Nephron (organoid): ENCODE results near the gene DEDD2.

Experiments
- H3K27ac Mint-ChIP-seq, 3 experiments: 2 replicates each; pipeline ENCODE4 v1.8.0; 2020; ENCODE audit warnings: mixed read lengths in 3 of 3, mild to moderate bottlenecking in 2 of 3, moderate library complexity in 1 of 3
- H3K27me3 Mint-ChIP-seq: 2 replicates; pipeline ENCODE4 v1.8.0; 2021; ENCODE audit warnings: low read depth, mild to moderate bottlenecking, moderate library complexity, mixed read lengths
- H3K36me3 Mint-ChIP-seq: 2 replicates; pipeline ENCODE4 v1.8.0; 2020; ENCODE audit warnings: low read depth, mixed read lengths
- H3K4me1 Mint-ChIP-seq: 2 replicates; pipeline ENCODE4 v1.8.0; 2020; ENCODE audit warnings: mixed read lengths
- H3K4me3 Mint-ChIP-seq, 3 experiments: 2 replicates each; pipeline ENCODE4 v1.8.0; 2020; ENCODE audit warnings: mild to moderate bottlenecking in 3 of 3, mixed read lengths in 3 of 3, moderate library complexity in 2 of 3
- H3K9me3 Mint-ChIP-seq: 2 replicates; pipeline ENCODE4 v1.8.0; 2020; ENCODE audit warnings: mixed read lengths
- TF ChIP-seq, protein P1 (sequence below), 3 experiments: fragments of 200-600 bp; sonication (generic); IDR thresholded peaks; one replicate each; pipeline ENCODE4 v1.5.0; 2021; ENCODE audit warnings: antibody characterized with exemption in 3 of 3; ENCODE audit not compliant: unreplicated experiment in 3 of 3

Gene DEDD2

DNA sequence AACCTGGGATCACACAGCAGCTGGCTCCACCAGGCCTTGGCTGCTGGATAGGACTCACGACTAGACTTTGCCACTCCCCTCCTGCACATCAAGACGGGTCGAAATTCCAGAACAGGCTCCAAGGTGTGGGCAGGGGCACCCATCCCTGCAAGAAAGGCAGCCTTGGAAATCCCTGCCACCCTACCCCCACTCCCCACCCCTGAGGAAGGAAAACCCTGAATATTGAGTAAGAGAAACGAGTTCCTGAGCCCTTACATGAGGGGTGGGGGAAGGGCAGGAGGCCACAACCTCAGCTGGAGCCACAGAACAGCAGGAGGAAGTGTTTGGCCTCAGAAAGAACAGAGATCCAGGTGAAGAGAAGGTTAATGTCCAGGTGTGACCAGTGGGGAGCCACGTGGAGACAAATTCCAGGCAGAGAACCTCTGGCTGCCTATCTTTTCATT, 20.1 kb downstream of the DEDD2 start:
- Mint-ChIP-seq H3K27me3 (peaks cover 13% of the 10 kb centered on the region), H3K4me1 (no peaks in the 10 kb centered on the region), H3K27ac (no peak overlapping the region), H3K9me3 (peaks cover 5% of the 10 kb centered on the region), H3K36me3 (peaks cover 39% of the 10 kb centered on the region), H3K4me3 (no peak overlapping the region)
- TF ChIP-seq, protein P1, sequence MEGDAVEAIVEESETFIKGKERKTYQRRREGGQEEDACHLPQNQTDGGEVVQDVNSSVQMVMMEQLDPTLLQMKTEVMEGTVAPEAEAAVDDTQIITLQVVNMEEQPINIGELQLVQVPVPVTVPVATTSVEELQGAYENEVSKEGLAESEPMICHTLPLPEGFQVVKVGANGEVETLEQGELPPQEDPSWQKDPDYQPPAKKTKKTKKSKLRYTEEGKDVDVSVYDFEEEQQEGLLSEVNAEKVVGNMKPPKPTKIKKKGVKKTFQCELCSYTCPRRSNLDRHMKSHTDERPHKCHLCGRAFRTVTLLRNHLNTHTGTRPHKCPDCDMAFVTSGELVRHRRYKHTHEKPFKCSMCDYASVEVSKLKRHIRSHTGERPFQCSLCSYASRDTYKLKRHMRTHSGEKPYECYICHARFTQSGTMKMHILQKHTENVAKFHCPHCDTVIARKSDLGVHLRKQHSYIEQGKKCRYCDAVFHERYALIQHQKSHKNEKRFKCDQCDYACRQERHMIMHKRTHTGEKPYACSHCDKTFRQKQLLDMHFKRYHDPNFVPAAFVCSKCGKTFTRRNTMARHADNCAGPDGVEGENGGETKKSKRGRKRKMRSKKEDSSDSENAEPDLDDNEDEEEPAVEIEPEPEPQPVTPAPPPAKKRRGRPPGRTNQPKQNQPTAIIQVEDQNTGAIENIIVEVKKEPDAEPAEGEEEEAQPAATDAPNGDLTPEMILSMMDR (IDR thresholded peaks at IDR 0.05; ENCODE audit: unreplicated experiment in 3 of 3): no peak

DNA sequence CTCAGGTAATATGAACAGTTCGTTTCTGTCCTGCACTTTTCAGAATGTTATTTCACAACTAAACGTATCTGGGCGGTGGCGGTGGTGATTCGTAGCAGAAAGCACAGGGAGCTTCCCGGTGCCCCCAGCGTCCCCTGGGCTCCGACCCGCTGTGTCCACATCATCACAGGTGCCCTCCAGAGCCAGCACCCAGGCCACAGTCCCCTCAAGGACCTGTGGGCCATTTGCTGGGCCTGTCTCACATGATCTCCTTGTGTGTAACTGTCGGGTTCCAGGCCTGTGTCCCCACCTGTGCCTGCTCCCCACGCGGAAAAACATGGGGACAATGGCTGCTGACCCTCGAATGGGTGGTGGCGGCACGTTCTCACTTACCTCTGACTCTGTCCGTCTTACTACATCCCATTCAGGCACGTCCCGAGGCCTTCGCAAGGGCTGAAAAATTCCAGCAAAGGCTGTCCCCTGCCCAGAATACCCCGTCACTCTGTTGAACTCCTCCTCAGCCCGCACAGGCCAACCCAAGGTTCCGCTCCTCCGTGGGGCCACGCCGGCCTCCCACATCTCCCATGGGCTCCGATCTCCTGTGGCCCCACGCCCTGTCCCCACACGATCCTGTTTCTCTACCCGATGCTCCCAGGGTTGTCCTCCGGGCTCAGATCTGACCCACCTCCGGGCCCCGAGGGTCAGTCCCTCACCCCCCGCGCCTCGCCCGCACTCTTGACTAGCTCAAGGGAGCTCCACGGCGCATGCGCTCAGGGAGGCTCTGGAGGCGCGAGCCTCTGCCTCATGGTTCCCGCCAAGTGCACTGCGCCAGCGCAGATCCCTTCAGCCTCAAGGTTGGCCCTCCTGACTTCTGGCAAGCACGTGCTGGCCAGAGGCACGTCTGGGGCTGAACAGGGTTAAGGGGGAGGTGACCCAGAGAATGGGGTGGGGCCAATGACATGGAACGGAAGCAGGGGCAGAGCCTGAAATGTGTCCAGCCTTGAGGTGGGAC, 21.2 kb downstream of the DEDD2 start:
- Mint-ChIP-seq H3K4me3 (no peak overlapping the region), H3K27me3 (peaks cover 22% of the 10 kb centered on the region), H3K4me1 (no peaks in the 10 kb centered on the region), H3K27ac (no peak overlapping the region), H3K36me3 (peaks cover 31% of the 10 kb centered on the region), H3K9me3 (peaks cover 5% of the 10 kb centered on the region)
- TF ChIP-seq, protein P1 (IDR thresholded peaks at IDR 0.05; ENCODE audit: unreplicated experiment in 3 of 3): no peak

DNA sequence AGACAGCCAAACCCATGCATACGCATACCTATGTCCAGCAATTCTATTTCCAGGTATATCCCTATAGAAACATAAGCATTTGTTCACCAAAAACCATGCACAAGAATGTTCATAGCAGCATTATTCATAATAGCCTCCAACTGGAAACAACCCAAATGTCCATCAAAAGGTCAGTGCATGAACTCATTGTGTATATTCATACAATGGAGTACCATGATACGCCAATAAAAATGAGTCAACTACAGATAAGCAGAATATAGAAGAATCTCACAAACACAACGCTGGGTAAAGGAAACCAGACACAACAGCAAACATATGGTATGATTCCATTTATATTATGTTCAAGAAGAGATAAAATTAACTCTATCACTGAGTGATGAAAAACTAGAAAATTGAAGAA, 23.8 kb downstream of the DEDD2 start:
- Mint-ChIP-seq H3K4me3 (no peak overlapping the region), H3K9me3 (peaks cover 5% of the 10 kb centered on the region), H3K27ac (no peak overlapping the region), H3K36me3 (peaks cover 14% of the 10 kb centered on the region), H3K27me3 (peaks cover 38% of the 10 kb centered on the region), H3K4me1 (no peaks in the 10 kb centered on the region)
- TF ChIP-seq, protein P1 (IDR thresholded peaks at IDR 0.05; ENCODE audit: unreplicated experiment in 3 of 3): no peak

DNA sequence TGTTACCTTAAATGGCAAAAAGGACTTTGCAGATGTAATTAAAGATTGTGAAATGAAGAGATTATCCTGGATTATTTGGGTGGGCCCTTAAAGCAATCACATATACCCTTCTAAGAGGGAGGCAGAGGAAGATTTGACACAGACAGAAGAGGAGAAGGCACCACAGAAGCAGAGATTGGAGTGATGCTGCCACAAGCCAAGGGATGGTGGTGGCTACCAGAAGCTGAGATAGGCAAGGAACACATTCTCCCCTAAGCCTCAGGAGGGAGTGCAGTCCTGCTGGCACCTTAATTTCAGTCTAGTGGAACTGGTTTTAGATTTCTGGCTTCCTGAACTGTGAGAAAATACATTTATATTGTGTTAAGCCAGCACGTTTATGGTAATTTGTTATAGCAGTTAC, 24.2 kb downstream of the DEDD2 start:
- H3K9me3 Mint-ChIP-seq: peaks cover 5% of the 10 kb centered on the region
- H3K27me3 Mint-ChIP-seq: peaks cover 38% of the 10 kb centered on the region
- H3K27ac Mint-ChIP-seq: no peak overlapping the region
- no peak overlapping the region for H3K4me3 Mint-ChIP-seq
- H3K36me3 Mint-ChIP-seq: peaks cover 11% of the 10 kb centered on the region
- TF ChIP-seq, protein P1 (IDR thresholded peaks at IDR 0.05; ENCODE audit: unreplicated experiment in 3 of 3): no peak
- H3K4me1 Mint-ChIP-seq: no peaks in the 10 kb centered on the region

DNA sequence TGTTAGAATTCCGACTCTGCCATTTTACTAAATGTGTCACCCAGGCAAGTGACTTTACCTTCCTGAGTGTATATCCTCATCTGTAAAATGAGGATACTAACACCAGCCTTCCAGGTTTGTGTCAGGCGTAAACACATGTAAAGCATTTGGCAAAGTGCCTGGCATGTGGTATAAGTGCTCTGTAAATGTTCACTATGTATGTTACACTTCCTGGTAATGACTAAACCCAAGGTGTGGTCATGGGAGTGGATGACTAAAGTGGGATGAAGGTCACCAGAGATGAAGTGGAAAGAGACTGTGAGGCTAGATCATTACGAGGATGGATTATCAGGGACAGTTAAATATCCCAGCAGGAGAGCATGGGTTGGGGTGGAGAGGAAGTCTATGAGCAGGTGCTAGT, 25.6 kb downstream of the DEDD2 start:
- Mint-ChIP-seq H3K4me1 (no peaks in the 10 kb centered on the region), H3K9me3 (peaks cover 5% of the 10 kb centered on the region), H3K4me3 (no peak overlapping the region), H3K36me3 (no peaks in the 10 kb centered on the region), H3K27ac (no peak overlapping the region), H3K27me3 (peaks cover 40% of the 10 kb centered on the region)
- TF ChIP-seq, protein P1 (IDR thresholded peaks at IDR 0.05; ENCODE audit: unreplicated experiment in 3 of 3): no peak
